Mesenchymal stem cell (in vitro differentiated cells and primary cell): ENCODE results near the gene SDK2.

Source experiments
- DNase-seq: peaks from one replicate; pipeline ENCODE4 v3.0.0-alpha.2; 2013
- H2AFZ ChIP-seq: one replicate; pipeline ENCODE4 v1.6.1; 2013; ENCODE audit warnings: low read depth, mild to moderate bottlenecking, control low read depth, inconsistent platforms, low read length, moderate library complexity
- H2AK5ac ChIP-seq: 2 replicates; pipeline ENCODE4 v1.6.1; 2013; ENCODE audit warnings: low read length, moderate library complexity, mild to moderate bottlenecking, inconsistent platforms; ENCODE audit not compliant: severe bottlenecking
- H2BK120ac ChIP-seq: one replicate; pipeline ENCODE4 v1.6.1; 2013; ENCODE audit warnings: low read depth, mild to moderate bottlenecking, inconsistent platforms, low read length, moderate library complexity
- H2BK12ac ChIP-seq, 2 experiments: one replicate each; pipeline ENCODE4 v1.6.1; 2013; ENCODE audit warnings: inconsistent platforms in 2 of 2, low read length in 2 of 2, mild to moderate bottlenecking in 2 of 2, moderate library complexity in 2 of 2, control low read depth in 1 of 2
- H2BK15ac ChIP-seq: one replicate; pipeline ENCODE4 v1.6.1; 2013; ENCODE audit warnings: mild to moderate bottlenecking, low read depth, inconsistent platforms; ENCODE audit not compliant: poor library complexity, severe bottlenecking
- H2BK5ac ChIP-seq: 2 replicates; pipeline ENCODE4 v1.6.1; 2013; ENCODE audit warnings: low read depth, mild to moderate bottlenecking, low read length, control low read depth, inconsistent platforms; ENCODE audit not compliant: poor library complexity, severe bottlenecking
- H3K14ac ChIP-seq, 2 experiments: one replicate each; pipeline ENCODE4 v1.6.1; 2013; ENCODE audit warnings: inconsistent platforms in 2 of 2, low read length in 2 of 2, control low read depth in 1 of 2, mild to moderate bottlenecking in 1 of 2, moderate library complexity in 1 of 2
- H3K18ac ChIP-seq, 2 experiments: one replicate each; pipeline ENCODE4 v1.6.1; 2013; ENCODE audit warnings: inconsistent platforms in 2 of 2, low read length in 2 of 2, control low read depth in 1 of 2, low read depth in 1 of 2, mild to moderate bottlenecking in 1 of 2
- H3K23ac ChIP-seq, 2 experiments: one replicate each; pipeline ENCODE4 v1.6.1; 2013; ENCODE audit warnings: inconsistent platforms in 2 of 2, low read length in 2 of 2, mild to moderate bottlenecking in 2 of 2, moderate library complexity in 2 of 2, control low read depth in 1 of 2
- H3K27ac ChIP-seq: 2 replicates; pipeline ENCODE4 v1.5.1; 2013; ENCODE audit warnings: mild to moderate bottlenecking, moderate library complexity, low read length, control low read depth, inconsistent platforms; ENCODE audit not compliant: poor library complexity, severe bottlenecking
- H3K27me3 ChIP-seq, 2 experiments: 2 replicates each; pipeline versions ENCODE4 v1.6.1 to v1.7.0; 2013; ENCODE audit warnings: low read length in 2 of 2, mild to moderate bottlenecking in 2 of 2, moderate library complexity in 2 of 2, control low read depth in 1 of 2, inconsistent platforms in 1 of 2; ENCODE audit not compliant: control insufficient read depth in 1 of 2, insufficient read depth in 1 of 2
- H3K36me3 ChIP-seq, 2 experiments: 2 replicates each; pipeline versions ENCODE4 v1.6.1 to v1.7.0; 2013; ENCODE audit warnings: low read length in 2 of 2, control low read depth in 1 of 2, inconsistent platforms in 1 of 2, low read depth in 1 of 2, mild to moderate bottlenecking in 1 of 2; ENCODE audit not compliant: insufficient read depth in 2 of 2, control insufficient read depth in 1 of 2
- H3K4ac ChIP-seq, 2 experiments: one replicate each; pipeline ENCODE4 v1.6.1; 2013; ENCODE audit warnings: inconsistent platforms in 2 of 2, low read length in 2 of 2, mild to moderate bottlenecking in 2 of 2, moderate library complexity in 2 of 2, control low read depth in 1 of 2, low read depth in 1 of 2
- H3K4me1 ChIP-seq: 2 replicates; pipeline ENCODE4 v1.6.1; 2013; ENCODE audit warnings: low read depth, low read length, control low read depth; ENCODE audit not compliant: control insufficient read depth, insufficient read depth
- H3K4me2 ChIP-seq: 2 replicates; pipeline ENCODE4 v1.6.1; 2013; ENCODE audit warnings: low read length, mild to moderate bottlenecking, inconsistent platforms; ENCODE audit not compliant: poor library complexity, severe bottlenecking
- H3K4me3 ChIP-seq, 2 experiments: 2 replicates each; pipeline versions ENCODE4 v1.5.1 to v1.7.0; 2013; ENCODE audit warnings: low read length in 2 of 2, mild to moderate bottlenecking in 2 of 2, control low read depth in 1 of 2, low read depth in 1 of 2; ENCODE audit not compliant: insufficient read depth in 1 of 2
- H3K79me1 ChIP-seq: replicated peaks from 2 replicates; pipeline ENCODE4 v1.6.1; 2013; ENCODE audit warnings: mild to moderate bottlenecking, control low read depth, low read length, inconsistent platforms; ENCODE audit not compliant: poor library complexity, severe bottlenecking
- H3K9ac ChIP-seq: 2 replicates; pipeline ENCODE4 v1.7.0; 2013; ENCODE audit warnings: mild to moderate bottlenecking, low read length, moderate library complexity
- H3K9me3 ChIP-seq: 2 replicates; pipeline ENCODE4 v1.7.0; 2013; ENCODE audit warnings: mild to moderate bottlenecking, low read length; ENCODE audit not compliant: control insufficient read depth
- H4K8ac ChIP-seq: one replicate; pipeline ENCODE4 v1.6.1; 2013; ENCODE audit warnings: inconsistent platforms, mild to moderate bottlenecking, low read length, moderate library complexity
- H4K91ac ChIP-seq: one replicate; pipeline ENCODE4 v1.6.1; 2013; ENCODE audit warnings: mild to moderate bottlenecking, low read length, inconsistent platforms
- WGBS: methylation state at CpG from one replicate; pipeline ENCODE4 v1.1.7; 2013; ENCODE audit warnings: mixed read lengths; 5-methylcytosine and 5-hydroxymethylcytosine counted together

The SDK2 gene

DNA sequence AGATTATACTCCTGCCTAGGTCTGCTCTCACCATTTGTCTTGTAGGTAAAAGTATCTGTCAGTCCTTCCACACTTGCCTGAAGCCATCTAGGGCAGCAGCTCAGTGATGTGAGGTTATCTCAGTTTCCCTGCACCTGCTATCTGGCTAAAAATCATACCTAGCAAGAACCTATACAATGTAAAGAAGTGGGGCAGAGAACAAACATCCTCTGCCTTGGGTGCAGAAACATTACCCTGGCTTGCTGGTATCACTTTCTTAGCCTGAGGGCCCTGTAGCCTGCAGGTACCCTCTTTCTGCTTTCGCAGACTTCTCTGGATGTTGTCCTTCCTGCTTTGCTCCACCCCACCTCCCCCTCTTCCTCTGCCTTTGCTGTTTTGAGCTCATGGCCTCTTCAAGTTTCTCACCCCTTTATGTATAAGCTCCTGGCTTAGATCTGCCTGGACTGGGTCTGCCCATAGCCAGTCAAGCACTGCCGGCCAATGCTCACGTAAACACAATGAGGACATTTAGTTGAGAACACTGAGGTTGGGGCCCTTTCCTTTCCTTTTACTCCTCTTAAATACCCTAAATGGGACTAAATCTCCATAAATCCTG lies 8.7 kb upstream of the SDK2 start:
- no peak overlapping the region for H3K4me3 ChIP-seq
- no peak overlapping the region for H2AK5ac ChIP-seq
- no peak overlapping the region for H2BK15ac ChIP-seq
- no peak overlapping the region for H3K18ac ChIP-seq
- H3K14ac ChIP-seq: no peak overlapping the region
- no peak overlapping the region for H2BK120ac ChIP-seq
- no peak overlapping the region for H3K4ac ChIP-seq
- no peak overlapping the region for H2BK5ac ChIP-seq
- H2AFZ ChIP-seq: no peak overlapping the region
- H3K23ac ChIP-seq: no peak overlapping the region
- peaks cover 3 to 54% of the 10 kb centered on the region in 2 experiments for H3K27me3 ChIP-seq
- H3K27ac ChIP-seq: no peak overlapping the region
- H3K36me3 ChIP-seq: no peaks in the 10 kb centered on the region
- no peak overlapping the region for H3K9ac ChIP-seq
- no peaks in the 10 kb centered on the region for H3K79me1 ChIP-seq
- H4K8ac ChIP-seq: no peak overlapping the region
- H3K4me1 ChIP-seq: no peaks in the 10 kb centered on the region
- no peak overlapping the region for H3K4me2 ChIP-seq
- no peak overlapping the region for H4K91ac ChIP-seq
- peaks cover 16% of the 10 kb centered on the region for H3K9me3 ChIP-seq
- 45% methylated on average over 3 of the region's 3 CpGs for WGBS
- no peak overlapping the region for H2BK12ac ChIP-seq
- no peak for DNase-seq

DNA sequence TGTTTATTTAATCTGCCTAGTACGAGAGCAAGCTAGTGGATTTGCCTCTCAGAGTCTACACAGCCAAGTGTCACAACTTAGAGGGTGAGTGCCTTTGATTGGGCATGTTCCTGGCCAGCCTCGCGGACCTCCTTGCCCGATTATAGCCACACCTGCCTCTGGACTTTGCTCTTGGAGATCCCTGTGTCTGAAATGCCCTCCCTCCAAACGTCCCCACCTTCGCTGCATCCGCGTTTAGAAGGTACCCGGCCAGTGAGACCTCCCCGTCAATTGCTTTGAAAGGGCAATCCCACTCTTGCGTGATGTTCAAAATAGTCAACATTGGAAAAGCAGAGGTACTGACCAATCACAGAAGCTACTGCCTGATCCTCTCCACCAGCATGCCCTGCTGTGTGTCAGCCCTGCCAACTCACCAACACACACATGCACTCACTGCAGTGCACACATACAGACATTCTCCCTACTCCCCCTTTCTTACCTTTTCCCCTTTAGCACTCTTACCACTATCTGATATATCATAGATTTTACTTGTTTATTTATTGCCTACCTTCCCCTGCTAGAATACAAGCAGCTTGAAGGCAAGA lies 6.5 kb upstream of the SDK2 start:
- Histone ChIP-seq H2BK15ac (no peak overlapping the region), H3K9ac (no peak overlapping the region), H4K91ac (no peak overlapping the region), H2AFZ (no peak overlapping the region), H3K4me2 (no peak overlapping the region), H2BK5ac (no peak overlapping the region), H3K23ac (no peak overlapping the region), H2AK5ac (no peak overlapping the region), H3K36me3 (no peaks in the 10 kb centered on the region), H3K4me3 (no peak overlapping the region), H3K4me1 (no peaks in the 10 kb centered on the region), H3K27ac (no peak overlapping the region), H3K4ac (no peak overlapping the region), H3K14ac (no peak overlapping the region), H3K27me3 (peaks cover 26 to 72% of the 10 kb centered on the region in 2 experiments), H3K79me1 (no peaks in the 10 kb centered on the region), H3K9me3 (peaks cover 16% of the 10 kb centered on the region), H3K18ac (no peak overlapping the region), H2BK120ac (no peak overlapping the region), H4K8ac (no peak overlapping the region), H2BK12ac (no peak overlapping the region)
- DNase-seq: no peak
- WGBS: 79% methylated on average over 11 of the region's 11 CpGs

DNA sequence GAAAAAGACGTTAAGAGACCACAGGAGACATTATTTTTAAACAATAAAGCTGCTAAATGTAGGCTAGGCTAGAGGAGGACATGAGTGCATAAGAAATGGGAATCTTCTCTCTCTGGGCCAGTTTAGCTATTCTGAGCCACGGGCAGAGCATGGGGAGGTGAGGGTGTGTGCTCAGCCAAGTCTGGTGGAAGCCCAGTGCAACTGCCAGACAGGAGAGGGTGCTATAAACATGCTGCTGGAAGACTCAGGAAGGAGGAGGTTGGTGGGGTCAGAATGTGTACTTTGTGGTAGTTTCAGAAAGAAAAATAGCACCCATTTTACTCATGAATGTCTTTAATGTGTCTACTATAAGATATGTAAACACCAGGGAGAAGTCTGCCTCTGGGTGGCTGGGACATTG lies 5.9 kb upstream of the SDK2 start:
- Histone ChIP-seq H3K4me3 (no peak overlapping the region), H3K14ac (no peak overlapping the region), H3K4ac (no peak overlapping the region), H3K9ac (no peak overlapping the region), H2BK15ac (no peak overlapping the region), H3K4me1 (peaks cover 4% of the 10 kb centered on the region), H3K79me1 (no peaks in the 10 kb centered on the region), H2AFZ (no peak overlapping the region), H4K91ac (no peak overlapping the region), H3K9me3 (peaks cover 16% of the 10 kb centered on the region), H3K27ac (no peak overlapping the region), H3K4me2 (no peak overlapping the region), H3K23ac (no peak overlapping the region), H2BK120ac (no peak overlapping the region), H2BK12ac (no peak overlapping the region), H2BK5ac (no peak overlapping the region), H4K8ac (no peak overlapping the region), H3K36me3 (no peaks in the 10 kb centered on the region), H3K18ac (no peak overlapping the region), H2AK5ac (no peak overlapping the region), H3K27me3 (peaks cover 31 to 77% of the 10 kb centered on the region in 2 experiments)
- WGBS: 35% methylated on average over 2 of the region's 2 CpGs
- DNase-seq: no peak

DNA sequence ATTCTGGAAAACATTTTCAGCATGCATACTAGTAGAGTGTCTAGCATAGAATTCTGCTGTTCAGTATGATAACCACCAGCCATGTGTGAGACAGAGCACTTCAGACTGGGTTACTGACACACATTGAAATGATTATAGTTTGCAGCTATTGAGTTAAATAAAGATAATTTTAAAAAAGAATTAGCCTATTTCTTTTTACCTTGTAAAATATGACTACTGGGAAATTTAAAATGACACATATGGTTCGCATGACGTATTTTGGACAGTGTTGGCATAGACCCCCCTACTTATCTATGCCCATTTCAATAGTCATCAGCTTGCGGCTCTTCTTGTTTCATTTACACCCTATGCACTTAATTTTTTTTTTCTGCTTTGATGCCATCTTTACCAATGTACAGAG lies 4.7 kb upstream of the SDK2 start:
- H4K91ac ChIP-seq: no peak overlapping the region
- no peak overlapping the region for H3K27ac ChIP-seq
- H3K4ac ChIP-seq: no peak overlapping the region
- no peak overlapping the region for H2AK5ac ChIP-seq
- no peak overlapping the region for H3K18ac ChIP-seq
- no peak overlapping the region for H3K23ac ChIP-seq
- H3K9me3 ChIP-seq: peaks cover 10% of the 10 kb centered on the region
- H2BK15ac ChIP-seq: no peak overlapping the region
- H3K36me3 ChIP-seq: no peaks in the 10 kb centered on the region
- no peak for DNase-seq
- H3K14ac ChIP-seq: no peak overlapping the region
- peaks cover 13% of the 10 kb centered on the region for H3K4me1 ChIP-seq
- H4K8ac ChIP-seq: no peak overlapping the region
- H3K79me1 ChIP-seq: no peaks in the 10 kb centered on the region
- H3K4me3 ChIP-seq: no peak overlapping the region
- H3K4me2 ChIP-seq: no peak overlapping the region
- H2BK5ac ChIP-seq: no peak overlapping the region
- no peak overlapping the region for H2BK120ac ChIP-seq
- H2AFZ ChIP-seq: no peak overlapping the region
- H3K9ac ChIP-seq: no peak overlapping the region
- peaks cover 34 to 78% of the 10 kb centered on the region in 2 experiments for H3K27me3 ChIP-seq
- WGBS: 100% methylated on average over 3 of the region's 3 CpGs
- H2BK12ac ChIP-seq: no peak overlapping the region
